SK-N-SH (cell line): Measurements from ENCODE around the gene GINS3. TPM values are rescaled to one million over a fixed set of nuclear protein-coding genes. Genes with fewer than 3 reads are reported as not detected.

Experiments used
- CTCF ChIA-PET: fragments of 300-600, 350-600 bp; formaldehyde crosslinking; extraction: SDS; loops from one replicate; lab custom pipeline; 2021; lab: Yijun Ruan, JAX
- POLR2A ChIA-PET: fragments of 350-600 bp; sonication (Branson Sonifier 250); formaldehyde crosslinking; extraction: SDS; loops from one replicate; lab custom pipeline; 2020; ENCODE audit warnings: antibody characterized with exemption, inconsistent platforms; lab: Yijun Ruan, JAX
- DNase-seq: peaks from one replicate; pipeline ENCODE4 v3.0.0; 2012
- H2AFZ ChIP-seq: fragments of 200-600 bp; sonication (generic); 2 replicates; pipeline ENCODE4 v1.8.1; 2016; ENCODE audit warnings: antibody characterized with exemption, mild to moderate bottlenecking, low read depth
- H3F3A ChIP-seq: fragments of 200-600 bp; sonication (generic); replicated peaks from 2 replicates; pipeline ENCODE3; 2016; ENCODE audit warnings: antibody characterized with exemption, mild to moderate bottlenecking; ENCODE audit not compliant: insufficient read depth
- H3K27ac ChIP-seq, 2 experiments: fragments of 200-500 bp in 1 of 2; fragments of 200-600 bp in 1 of 2; sonication (Bioruptor generic) in 1 of 2; sonication (generic), shearing (Covaris generic) in 1 of 2; 2 replicates each; pipeline versions ENCODE4 v1.5.1 to v1.6.1; 2014 to 2016; ENCODE audit warnings: low read depth in 2 of 2, inconsistent platforms in 1 of 2, low read length in 1 of 2, mild to moderate bottlenecking in 1 of 2, mixed read lengths in 1 of 2
- H3K27me3 ChIP-seq: fragments of 200-600 bp; sonication (generic), shearing (Covaris generic); 2 replicates; pipeline ENCODE4 v1.6.1; 2016; ENCODE audit warnings: mixed run types; ENCODE audit not compliant: insufficient read depth
- H3K36me3 ChIP-seq, 2 experiments: fragments of 200-500 bp in 1 of 2; fragments of 200-600 bp in 1 of 2; sonication (Bioruptor generic) in 1 of 2; sonication (generic) in 1 of 2; replicated peaks in 1 of 2; 2 replicates each; pipeline versions ENCODE3 to v1.5.1; 2014 to 2016; ENCODE audit warnings: low read length in 1 of 2, mild to moderate bottlenecking in 1 of 2; ENCODE audit not compliant: insufficient read depth in 2 of 2, control insufficient read depth in 1 of 2
- H3K4me1 ChIP-seq, 2 experiments: fragments of 200-500 bp in 1 of 2; fragments of 200-600 bp in 1 of 2; sonication (Bioruptor generic) in 1 of 2; sonication (generic), shearing (Covaris generic) in 1 of 2; 2 replicates each; pipeline versions ENCODE4 v1.5.1 to v1.6.1; 2014 to 2016; ENCODE audit warnings: low read depth in 1 of 2, low read length in 1 of 2, mixed run types in 1 of 2; ENCODE audit not compliant: insufficient read depth in 2 of 2, control insufficient read depth in 1 of 2
- H3K4me2 ChIP-seq: fragments of 200-600 bp; sonication (generic), shearing (Covaris generic); 2 replicates; pipeline ENCODE4 v1.6.1; 2017; ENCODE audit warnings: mixed run types
- H3K4me3 ChIP-seq, 2 experiments: fragments of 200-500 bp in 1 of 2; fragments of 200-600 bp in 1 of 2; sonication (Bioruptor generic) in 1 of 2; sonication (generic), shearing (Covaris generic) in 1 of 2; 2 replicates each; pipeline versions ENCODE4 v1.5.1 to v1.8.1; 2014 to 2016; ENCODE audit warnings: low read depth in 2 of 2, inconsistent platforms in 1 of 2, low read length in 1 of 2, mild to moderate bottlenecking in 1 of 2, mixed read lengths in 1 of 2, moderate library complexity in 1 of 2
- H3K79me2 ChIP-seq: fragments of 200-600 bp; sonication (generic); 2 replicates; pipeline ENCODE4 v1.8.1; 2017; ENCODE audit warnings: mild to moderate bottlenecking; ENCODE audit not compliant: insufficient read depth
- H3K9ac ChIP-seq: fragments of 200-600 bp; sonication (generic); 2 replicates; pipeline ENCODE4 v1.6.1; 2017; ENCODE audit warnings: mixed run types
- H3K9me2 ChIP-seq: fragments of 200-600 bp; sonication (generic); 2 replicates; pipeline ENCODE4 v1.6.1; 2017; ENCODE audit warnings: mixed run types
- H3K9me3 ChIP-seq: fragments of 200-600 bp; sonication (generic); 2 replicates; pipeline ENCODE4 v1.6.1; 2017; ENCODE audit warnings: mixed run types, mild to moderate bottlenecking, moderate library complexity
- H4K20me1 ChIP-seq: fragments of 200-600 bp; sonication (generic); 2 replicates; pipeline ENCODE4 v1.6.1; 2017; ENCODE audit warnings: mild to moderate bottlenecking, mixed run types; ENCODE audit not compliant: insufficient read depth
- CHD2 ChIP-seq: fragments of 150-350 bp; IDR thresholded peaks from 2 replicates; pipeline ENCODE4 v1.6.1; 2018; ENCODE audit warnings: low read length; ENCODE audit not compliant: partially characterized antibody
- ELF1 ChIP-seq: IDR thresholded peaks from 2 replicates; pipeline ENCODE4 v1.4.0; 2012
- FOSL2 ChIP-seq: IDR thresholded peaks from 2 replicates; pipeline ENCODE4 v1.4.0; 2012; ENCODE audit warnings: low read depth, mild to moderate bottlenecking, moderate library complexity, borderline replicate concordance
- FOXJ3 ChIP-seq: sonication (generic); formaldehyde crosslinking; IDR thresholded peaks from 2 replicates; pipeline ENCODE4 v1.5.1; 2020; ENCODE audit warnings: mild to moderate bottlenecking, missing genetic modification reagents
- GABPA ChIP-seq: IDR thresholded peaks from 2 replicates; pipeline ENCODE4 v1.4.0; 2012; ENCODE audit warnings: low read depth, mild to moderate bottlenecking
- GATA2 ChIP-seq: sonication (generic); formaldehyde crosslinking; IDR thresholded peaks from 2 replicates; pipeline ENCODE4 v1.5.0; 2020; ENCODE audit warnings: mild to moderate bottlenecking, missing genetic modification reagents
- MEF2A ChIP-seq: IDR thresholded peaks from 2 replicates; pipeline ENCODE4 v1.4.0; 2012; ENCODE audit warnings: low read depth, borderline replicate concordance
- NFIC ChIP-seq: IDR thresholded peaks from 2 replicates; pipeline ENCODE4 v1.4.0; 2012; ENCODE audit warnings: borderline replicate concordance
- NRF1 ChIP-seq: IDR thresholded peaks from 2 replicates; pipeline ENCODE4 v1.6.1; 2012; ENCODE audit warnings: low read depth, mild to moderate bottlenecking, low read length
- POLR2AphosphoS5 ChIP-seq: IDR thresholded peaks from 2 replicates; pipeline ENCODE4 v1.6.1; 2012; ENCODE audit warnings: low read depth, low read length
- RCOR1 ChIP-seq: fragments of 150-350 bp; IDR thresholded peaks from 2 replicates; pipeline ENCODE4 v1.6.1; 2017; ENCODE audit warnings: antibody characterized with exemption, low read length
- RFX5 ChIP-seq: IDR thresholded peaks from 2 replicates; pipeline ENCODE4 v1.6.1; 2012; ENCODE audit warnings: mild to moderate bottlenecking, improper control_type of control experiment, low read length
- RXRA ChIP-seq: IDR thresholded peaks from 2 replicates; pipeline ENCODE4 v1.4.0; 2012; ENCODE audit warnings: low read depth, mild to moderate bottlenecking, borderline replicate concordance
- SIN3A ChIP-seq: IDR thresholded peaks from 2 replicates; pipeline ENCODE4 v1.6.1; 2012; ENCODE audit warnings: low read depth, mild to moderate bottlenecking, low read length, moderate library complexity, borderline replicate concordance
- TAF1 ChIP-seq: IDR thresholded peaks from 2 replicates; pipeline ENCODE4 v1.6.1; 2012; ENCODE audit warnings: low read depth, mild to moderate bottlenecking, low read length, moderate library complexity, borderline replicate concordance
- YY1 ChIP-seq: IDR thresholded peaks from 2 replicates; pipeline ENCODE4 v1.4.0; 2012; ENCODE audit warnings: low read depth, mild to moderate bottlenecking
- WGBS: methylation state at CpG from one replicate; pipeline ENCODE4 v1.1.6; 2017; ENCODE audit warnings: low lambda C conversion rate; 5-methylcytosine and 5-hydroxymethylcytosine counted together
- polyA plus RNA-seq, 3 experiments: library from polyadenylated mRNA; depleted of rRNA; stranded (reverse); fragments of >200 nt; gene quantifications; 2 replicates each; pipeline ENCODE4 v1.2.3, GENCODE V29; 2012
- TF ChIP-seq, protein P1 (sequence below): IDR thresholded peaks from 2 replicates; pipeline ENCODE4 v1.4.0; 2012; ENCODE audit warnings: low read depth
- TF ChIP-seq, protein P2 (sequence below): fragments of 200-600 bp; sonication (generic); IDR thresholded peaks from 2 replicates; pipeline ENCODE4 v1.6.1; 2017; ENCODE audit warnings: antibody characterized with exemption, mild to moderate bottlenecking, moderate library complexity
- TF ChIP-seq, protein P3 (sequence below): IDR thresholded peaks from 2 replicates; pipeline ENCODE4 v1.6.1; 2012; ENCODE audit warnings: mild to moderate bottlenecking, low read depth, low read length, moderate library complexity
- TF ChIP-seq, protein P4 (sequence below): IDR thresholded peaks from 2 replicates; pipeline ENCODE4; 2012

Gene GINS3
- polyA plus RNA-seq, 1 of the 3 experiments (the other 2 are of a cell fraction), result 8.7 TPM

- H3K4me3 ChIP-seq, result no peak overlapping the region
- H2AFZ ChIP-seq, result no peak overlapping the region
- ChIA-PET CTCF (interaction anchor here (0.7 to 1.4 kb wide), 2 partner anchors 12 to 79 kb away, joined by 3 read pairs; no protein-coding TSS in a partner anchor), POLR2A (no interaction called here)
- H4K20me1 ChIP-seq, result no peaks in the 10 kb centered on the region
- DNase-seq, result no peak
- no peak overlapping the region for H3K27ac ChIP-seq
- H3K27me3 ChIP-seq, result no peaks in the 10 kb centered on the region
- no peak overlapping the region for H3K4me2 ChIP-seq
- no peaks in the 10 kb centered on the region for H3K79me2 ChIP-seq
- no peaks in the 10 kb centered on the region for H3K9me3 ChIP-seq
- no peaks in the 10 kb centered on the region for H3F3A ChIP-seq
- H3K9me2 ChIP-seq, result no peaks in the 10 kb centered on the region
- TF ChIP-seq POLR2AphosphoS5 (no peak), RXRA (no peak), YY1 (no peak), MEF2A (no peak), NRF1 (no peak), TAF1 (no peak), NFIC (no peak), FOSL2 (no peak), GABPA (no peak), SIN3A (no peak), RCOR1 (no peak), ELF1 (no peak), RFX5 (no peak), GATA2 (CRISPR knock-in tag) (no peak), CHD2 (no peak), FOXJ3 (CRISPR knock-in tag) (no peak)
- TF ChIP-seq, protein P1, sequence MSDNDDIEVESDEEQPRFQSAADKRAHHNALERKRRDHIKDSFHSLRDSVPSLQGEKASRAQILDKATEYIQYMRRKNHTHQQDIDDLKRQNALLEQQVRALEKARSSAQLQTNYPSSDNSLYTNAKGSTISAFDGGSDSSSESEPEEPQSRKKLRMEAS, result no peak
- TF ChIP-seq, protein P2, sequence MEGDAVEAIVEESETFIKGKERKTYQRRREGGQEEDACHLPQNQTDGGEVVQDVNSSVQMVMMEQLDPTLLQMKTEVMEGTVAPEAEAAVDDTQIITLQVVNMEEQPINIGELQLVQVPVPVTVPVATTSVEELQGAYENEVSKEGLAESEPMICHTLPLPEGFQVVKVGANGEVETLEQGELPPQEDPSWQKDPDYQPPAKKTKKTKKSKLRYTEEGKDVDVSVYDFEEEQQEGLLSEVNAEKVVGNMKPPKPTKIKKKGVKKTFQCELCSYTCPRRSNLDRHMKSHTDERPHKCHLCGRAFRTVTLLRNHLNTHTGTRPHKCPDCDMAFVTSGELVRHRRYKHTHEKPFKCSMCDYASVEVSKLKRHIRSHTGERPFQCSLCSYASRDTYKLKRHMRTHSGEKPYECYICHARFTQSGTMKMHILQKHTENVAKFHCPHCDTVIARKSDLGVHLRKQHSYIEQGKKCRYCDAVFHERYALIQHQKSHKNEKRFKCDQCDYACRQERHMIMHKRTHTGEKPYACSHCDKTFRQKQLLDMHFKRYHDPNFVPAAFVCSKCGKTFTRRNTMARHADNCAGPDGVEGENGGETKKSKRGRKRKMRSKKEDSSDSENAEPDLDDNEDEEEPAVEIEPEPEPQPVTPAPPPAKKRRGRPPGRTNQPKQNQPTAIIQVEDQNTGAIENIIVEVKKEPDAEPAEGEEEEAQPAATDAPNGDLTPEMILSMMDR, result no peak
- TF ChIP-seq, protein P3, sequence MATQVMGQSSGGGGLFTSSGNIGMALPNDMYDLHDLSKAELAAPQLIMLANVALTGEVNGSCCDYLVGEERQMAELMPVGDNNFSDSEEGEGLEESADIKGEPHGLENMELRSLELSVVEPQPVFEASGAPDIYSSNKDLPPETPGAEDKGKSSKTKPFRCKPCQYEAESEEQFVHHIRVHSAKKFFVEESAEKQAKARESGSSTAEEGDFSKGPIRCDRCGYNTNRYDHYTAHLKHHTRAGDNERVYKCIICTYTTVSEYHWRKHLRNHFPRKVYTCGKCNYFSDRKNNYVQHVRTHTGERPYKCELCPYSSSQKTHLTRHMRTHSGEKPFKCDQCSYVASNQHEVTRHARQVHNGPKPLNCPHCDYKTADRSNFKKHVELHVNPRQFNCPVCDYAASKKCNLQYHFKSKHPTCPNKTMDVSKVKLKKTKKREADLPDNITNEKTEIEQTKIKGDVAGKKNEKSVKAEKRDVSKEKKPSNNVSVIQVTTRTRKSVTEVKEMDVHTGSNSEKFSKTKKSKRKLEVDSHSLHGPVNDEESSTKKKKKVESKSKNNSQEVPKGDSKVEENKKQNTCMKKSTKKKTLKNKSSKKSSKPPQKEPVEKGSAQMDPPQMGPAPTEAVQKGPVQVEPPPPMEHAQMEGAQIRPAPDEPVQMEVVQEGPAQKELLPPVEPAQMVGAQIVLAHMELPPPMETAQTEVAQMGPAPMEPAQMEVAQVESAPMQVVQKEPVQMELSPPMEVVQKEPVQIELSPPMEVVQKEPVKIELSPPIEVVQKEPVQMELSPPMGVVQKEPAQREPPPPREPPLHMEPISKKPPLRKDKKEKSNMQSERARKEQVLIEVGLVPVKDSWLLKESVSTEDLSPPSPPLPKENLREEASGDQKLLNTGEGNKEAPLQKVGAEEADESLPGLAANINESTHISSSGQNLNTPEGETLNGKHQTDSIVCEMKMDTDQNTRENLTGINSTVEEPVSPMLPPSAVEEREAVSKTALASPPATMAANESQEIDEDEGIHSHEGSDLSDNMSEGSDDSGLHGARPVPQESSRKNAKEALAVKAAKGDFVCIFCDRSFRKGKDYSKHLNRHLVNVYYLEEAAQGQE, result no peak
- TF ChIP-seq, protein P4, sequence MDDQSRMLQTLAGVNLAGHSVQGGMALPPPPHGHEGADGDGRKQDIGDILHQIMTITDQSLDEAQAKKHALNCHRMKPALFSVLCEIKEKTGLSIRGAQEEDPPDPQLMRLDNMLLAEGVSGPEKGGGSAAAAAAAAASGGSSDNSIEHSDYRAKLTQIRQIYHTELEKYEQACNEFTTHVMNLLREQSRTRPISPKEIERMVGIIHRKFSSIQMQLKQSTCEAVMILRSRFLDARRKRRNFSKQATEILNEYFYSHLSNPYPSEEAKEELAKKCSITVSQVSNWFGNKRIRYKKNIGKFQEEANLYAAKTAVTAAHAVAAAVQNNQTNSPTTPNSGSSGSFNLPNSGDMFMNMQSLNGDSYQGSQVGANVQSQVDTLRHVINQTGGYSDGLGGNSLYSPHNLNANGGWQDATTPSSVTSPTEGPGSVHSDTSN, result no peak
- H3K9ac ChIP-seq, result no peak overlapping the region
- WGBS, result 91% methylated on average over 6 of the region's 6 CpGs
- no peaks in the 10 kb centered on the region for H3K36me3 ChIP-seq
- peaks cover 0 to 17% of the 10 kb centered on the region in 2 experiments; a peak in 1 of 4 replicates for H3K4me1 ChIP-seq
Observed at GRCh38 chr16:58430718-58431117, 38.4 kb downstream of the GINS3 start.
